GM19463 (cell line): ENCODE results near the gene TSPAN13.
"Not testable (repeated sequence)": the region's sequence is repeated elsewhere in the genome, so short reads cannot be mapped to it uniquely, and the experiment has no call there.

ENCODE experiments used
- ATAC-seq: cut with Tn5 transposase; IDR thresholded peaks from one replicate; pipeline ENCODE4 v1.9.1; 2021; ENCODE audit warnings: mild to moderate bottlenecking, moderate library complexity; ENCODE audit not compliant: unreplicated experiment

The TSPAN13 gene

DNA sequence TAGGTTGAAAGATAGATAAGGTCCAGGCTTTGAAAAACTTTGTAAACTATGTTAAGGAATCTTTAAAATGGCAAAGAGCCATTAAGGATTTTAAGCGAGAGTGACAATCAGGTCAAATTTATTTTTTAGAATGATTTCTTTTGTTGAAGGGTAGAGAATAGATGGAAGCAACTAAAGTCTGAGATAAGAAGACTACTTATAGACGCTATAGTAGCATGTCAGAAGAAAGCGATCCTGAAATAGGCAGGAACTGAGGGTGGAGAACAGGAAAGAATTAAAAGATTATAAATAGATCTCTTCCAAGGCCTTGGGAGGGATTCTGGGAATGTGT lies 13.0 kb upstream of the TSPAN13 start:
- no peak for ATAC-seq

DNA sequence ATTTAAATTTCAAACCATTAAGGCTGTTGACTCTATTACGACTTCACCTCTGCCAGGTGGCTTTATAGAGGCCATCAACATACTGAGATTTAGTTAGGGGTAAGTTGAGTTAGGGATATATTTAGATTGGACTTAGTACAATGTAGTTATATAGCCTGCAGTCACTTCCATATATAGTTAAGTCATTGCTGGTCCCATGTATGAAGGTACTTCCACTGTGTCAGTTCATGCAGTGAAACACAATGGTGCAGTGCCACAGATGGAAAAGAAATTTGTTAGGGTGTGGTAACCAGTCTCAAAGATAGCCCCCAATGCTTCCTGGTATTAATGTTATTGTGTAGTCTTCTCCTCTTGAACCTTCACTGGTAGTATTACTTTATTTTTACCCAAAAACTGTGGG lies 12.6 kb upstream of the TSPAN13 start:
- ATAC-seq: no peak

DNA sequence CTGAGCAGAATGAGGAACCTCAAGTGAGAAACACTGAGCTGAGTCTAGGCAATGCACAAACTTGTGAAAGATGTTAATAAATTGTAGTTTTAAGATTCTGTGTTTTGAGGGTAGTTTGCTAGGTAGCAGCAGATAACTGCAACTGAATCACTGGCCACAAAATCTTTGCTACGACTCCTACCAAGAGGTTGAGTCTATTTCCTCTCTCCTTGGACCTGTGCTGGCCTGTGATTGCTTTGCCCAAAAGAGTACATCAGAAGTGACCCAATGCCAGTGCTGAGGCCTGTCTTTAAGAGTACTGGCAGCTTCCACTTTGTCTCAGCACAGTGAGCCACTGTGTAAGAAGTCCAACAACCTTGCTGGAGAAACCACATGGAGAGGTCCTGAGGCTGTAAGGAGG lies 11.9 kb upstream of the TSPAN13 start:
- no peak for ATAC-seq

DNA sequence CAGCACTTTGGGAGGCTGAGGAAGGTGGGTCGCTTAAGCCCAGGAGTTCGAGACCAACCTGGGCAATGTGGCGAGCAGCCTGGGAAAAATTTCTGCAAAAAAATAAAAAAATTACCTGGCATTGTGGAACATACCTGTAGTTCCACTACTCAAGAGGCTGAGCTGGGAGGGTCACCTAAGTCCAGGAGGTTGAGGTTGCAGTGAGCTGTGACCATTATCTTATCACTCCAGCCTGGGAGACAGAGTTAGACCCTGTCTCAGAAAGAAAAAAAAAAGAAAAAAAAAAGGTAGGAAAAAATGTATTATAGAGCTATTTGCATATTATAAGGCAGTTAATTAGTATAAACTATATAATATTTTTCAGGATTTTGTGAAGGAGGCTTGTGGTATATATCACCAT lies 11.0 kb upstream of the TSPAN13 start:
- no peak for ATAC-seq

DNA sequence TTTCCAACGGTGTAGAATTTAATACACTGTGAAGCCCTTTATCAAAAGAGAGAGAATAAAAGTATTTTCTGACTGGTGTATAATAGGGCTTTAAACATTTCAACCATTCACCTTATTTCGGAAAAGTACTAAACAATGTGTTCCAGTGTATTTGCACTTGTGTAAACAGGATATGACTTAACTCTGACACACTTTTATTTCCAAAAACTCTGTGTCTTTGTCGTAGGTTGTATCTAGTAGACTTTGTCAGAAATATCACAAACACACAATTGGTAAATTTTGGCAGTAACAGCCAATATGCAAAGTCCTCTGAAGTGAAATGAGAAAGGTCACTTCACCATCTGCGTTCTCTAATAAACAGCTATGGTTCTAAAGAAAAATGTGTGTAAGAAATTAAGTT lies 10.3 kb upstream of the TSPAN13 start:
- ATAC-seq: no peak

DNA sequence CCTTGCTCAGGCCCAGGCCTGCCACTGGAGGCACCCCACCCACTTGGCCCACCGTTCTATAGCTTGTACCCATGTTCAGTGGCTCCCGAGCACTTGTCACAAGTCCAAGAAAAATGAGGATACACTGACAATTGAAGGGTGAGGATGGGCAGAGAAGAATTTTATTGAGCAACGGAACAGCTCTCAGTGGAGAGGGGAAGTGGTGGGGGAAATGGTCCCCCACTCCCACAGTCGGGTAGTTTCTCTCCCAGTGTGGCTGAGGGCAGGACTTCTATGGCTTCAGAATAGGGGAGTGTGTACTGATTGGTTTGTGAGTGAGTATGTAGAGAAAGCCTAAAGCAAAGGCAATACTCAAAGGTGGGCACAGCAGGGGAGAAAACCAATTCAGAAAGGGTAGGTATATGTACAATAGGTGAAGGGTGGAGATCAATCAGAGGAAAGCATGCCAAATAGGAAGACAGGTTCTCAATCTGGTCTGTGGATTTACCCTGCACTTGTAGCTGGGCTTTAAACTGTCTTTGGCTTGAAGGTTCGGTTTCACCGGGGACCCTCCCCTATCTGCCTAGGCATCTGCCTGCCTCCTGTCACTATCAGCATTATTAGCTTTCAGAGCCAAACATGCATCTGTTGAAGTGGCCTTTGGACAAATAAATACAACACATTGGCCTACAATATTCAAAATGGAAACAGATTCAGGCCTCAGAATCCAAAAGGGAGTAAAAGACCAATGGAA lies 8.9 kb upstream of the TSPAN13 start:
- ATAC-seq: no peak

DNA sequence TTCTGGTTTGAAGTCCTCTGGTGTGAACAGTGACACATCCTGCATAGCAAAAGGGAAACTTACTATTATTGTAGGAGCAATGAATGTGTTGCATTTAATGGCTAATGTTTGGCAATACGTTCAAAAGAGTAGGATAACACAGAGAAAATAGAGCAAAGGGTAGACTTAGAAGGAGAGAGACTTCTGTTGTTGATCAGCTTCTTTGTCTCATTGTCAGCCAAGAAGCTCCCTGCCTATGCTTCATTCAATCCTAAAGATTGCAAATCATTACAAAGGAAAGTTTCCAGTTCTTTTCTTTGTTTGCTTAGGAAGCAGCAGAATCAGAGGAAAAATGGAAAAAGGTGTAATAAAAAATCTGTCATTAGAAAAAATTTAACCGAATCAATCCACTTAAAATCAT lies 7.9 kb upstream of the TSPAN13 start:
- no peak for ATAC-seq

DNA sequence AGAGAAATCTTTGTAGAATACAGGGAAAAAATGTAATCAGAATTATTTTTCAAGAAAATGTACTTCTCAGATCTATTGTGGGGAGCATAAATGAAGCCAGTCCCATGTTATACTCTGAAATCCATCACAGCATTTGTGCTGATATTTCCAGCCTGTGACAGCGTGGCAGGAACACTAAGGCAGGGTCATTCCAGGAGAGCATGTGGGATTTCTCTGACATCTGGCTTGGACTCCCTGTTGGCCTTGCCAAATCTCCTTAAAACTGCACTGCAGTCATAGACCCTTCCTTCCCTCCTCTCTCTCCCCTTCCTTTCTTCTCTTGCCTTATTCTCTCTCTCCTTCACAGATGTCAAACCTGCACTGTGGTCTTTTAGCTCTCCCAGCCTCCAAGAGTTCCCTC lies 6.5 kb upstream of the TSPAN13 start:
- ATAC-seq: no peak

DNA sequence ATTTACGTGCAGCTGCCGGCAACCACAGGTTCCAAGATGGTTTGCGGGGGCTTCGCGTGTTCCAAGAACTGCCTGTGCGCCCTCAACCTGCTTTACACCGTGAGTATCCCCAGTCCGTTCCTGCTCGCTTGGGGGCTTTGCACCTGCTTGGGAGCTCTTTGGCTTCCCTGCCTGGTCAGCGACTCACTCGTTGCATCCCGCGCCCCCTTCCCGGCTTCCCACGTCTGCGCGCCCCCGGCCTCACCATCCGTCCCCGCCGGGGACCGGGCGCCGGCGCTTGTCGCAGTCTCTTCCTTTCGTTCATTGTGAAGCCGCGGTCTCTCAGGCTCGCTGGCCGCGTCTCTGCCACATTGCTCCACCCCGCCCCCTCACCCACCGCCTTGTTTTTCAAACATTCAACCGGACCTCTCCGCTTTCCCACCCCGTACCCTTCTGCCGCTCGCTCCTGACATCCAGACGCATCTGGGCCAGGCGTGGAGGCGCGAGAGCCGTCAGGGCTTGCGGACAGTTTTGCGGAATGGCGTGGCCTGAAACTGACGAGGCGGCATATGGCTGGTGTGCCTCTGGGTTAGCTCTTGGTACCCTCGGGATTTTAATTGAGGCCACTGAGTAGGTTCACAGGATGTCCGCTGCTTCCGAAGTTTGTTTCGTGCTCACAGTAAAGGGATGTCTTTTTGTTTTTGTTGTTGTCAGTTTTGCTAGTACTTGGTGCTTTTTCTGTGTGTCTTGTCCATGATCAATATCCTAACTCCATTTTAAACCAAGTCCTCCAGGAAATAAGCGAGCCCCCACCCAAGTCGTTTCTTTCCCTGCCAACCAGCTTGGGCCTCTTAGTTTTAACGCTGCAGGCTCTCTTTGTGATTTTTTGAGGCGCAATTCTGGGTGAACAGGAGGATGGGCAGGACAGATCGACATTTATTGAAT lies 639 bp downstream of the TSPAN13 start:
- peak; percentile 17 for ATAC-seq

DNA sequence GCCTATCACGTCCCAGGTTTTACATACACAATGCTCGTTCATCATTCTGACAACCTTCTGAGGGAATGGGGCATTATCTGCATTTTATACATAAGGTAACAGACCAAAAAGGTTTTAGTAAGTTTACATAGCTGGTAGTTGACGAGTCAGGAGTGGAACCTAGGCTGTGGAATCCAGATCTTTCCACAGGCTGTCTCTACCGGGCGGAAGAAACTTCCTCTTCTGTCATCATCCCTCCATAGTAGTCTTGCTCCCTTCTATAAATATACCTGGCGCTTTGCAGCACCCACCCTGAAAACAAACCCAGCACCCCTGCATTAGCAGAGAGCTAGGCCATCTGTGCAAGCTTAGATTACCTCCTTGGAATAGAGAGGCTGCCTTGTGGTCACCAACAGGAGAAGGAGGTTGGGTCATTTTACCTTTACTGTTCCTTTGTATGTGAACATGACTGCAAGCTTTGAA lies 1.3 kb downstream of the TSPAN13 start:
- no peak for ATAC-seq

DNA sequence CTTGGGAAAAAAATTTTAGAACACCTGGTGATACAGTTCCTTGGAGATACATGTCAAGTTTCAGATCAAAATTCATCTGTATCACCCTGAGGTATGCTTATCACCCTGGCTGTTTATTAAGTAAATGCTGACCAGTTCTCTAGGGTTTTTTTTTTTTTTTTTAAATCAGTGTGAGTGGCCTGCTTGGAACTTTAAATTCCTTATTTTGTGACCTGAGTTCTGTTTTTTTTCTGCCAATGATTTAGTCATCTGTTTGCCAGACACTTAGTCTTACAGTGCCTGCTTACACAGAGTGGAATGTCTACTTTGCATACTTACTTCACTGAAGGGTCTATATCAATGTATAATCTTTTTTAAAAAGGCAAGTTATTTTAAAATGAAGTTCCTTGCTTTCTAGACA lies 1.8 kb downstream of the TSPAN13 start:
- ATAC-seq: no peak

DNA sequence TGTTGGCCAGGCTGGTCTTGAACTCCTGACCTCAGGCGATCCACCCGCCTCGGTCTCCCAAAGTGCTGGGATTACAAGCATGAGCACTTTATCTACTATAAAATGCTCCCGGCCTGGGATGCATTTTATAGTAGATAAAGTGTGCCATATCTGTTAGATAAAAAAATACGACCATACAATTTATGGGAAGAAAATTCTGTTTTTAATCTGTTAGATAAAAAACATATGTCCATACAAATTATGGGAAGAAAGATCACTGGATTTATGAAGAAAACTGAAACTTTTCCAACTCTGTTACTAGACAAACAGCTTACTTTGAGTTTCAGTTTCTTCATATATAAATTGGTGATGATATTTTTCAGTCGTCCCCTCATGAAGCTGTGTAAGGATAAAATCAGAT lies 4.5 kb downstream of the TSPAN13 start:
- ATAC-seq: no peak

DNA sequence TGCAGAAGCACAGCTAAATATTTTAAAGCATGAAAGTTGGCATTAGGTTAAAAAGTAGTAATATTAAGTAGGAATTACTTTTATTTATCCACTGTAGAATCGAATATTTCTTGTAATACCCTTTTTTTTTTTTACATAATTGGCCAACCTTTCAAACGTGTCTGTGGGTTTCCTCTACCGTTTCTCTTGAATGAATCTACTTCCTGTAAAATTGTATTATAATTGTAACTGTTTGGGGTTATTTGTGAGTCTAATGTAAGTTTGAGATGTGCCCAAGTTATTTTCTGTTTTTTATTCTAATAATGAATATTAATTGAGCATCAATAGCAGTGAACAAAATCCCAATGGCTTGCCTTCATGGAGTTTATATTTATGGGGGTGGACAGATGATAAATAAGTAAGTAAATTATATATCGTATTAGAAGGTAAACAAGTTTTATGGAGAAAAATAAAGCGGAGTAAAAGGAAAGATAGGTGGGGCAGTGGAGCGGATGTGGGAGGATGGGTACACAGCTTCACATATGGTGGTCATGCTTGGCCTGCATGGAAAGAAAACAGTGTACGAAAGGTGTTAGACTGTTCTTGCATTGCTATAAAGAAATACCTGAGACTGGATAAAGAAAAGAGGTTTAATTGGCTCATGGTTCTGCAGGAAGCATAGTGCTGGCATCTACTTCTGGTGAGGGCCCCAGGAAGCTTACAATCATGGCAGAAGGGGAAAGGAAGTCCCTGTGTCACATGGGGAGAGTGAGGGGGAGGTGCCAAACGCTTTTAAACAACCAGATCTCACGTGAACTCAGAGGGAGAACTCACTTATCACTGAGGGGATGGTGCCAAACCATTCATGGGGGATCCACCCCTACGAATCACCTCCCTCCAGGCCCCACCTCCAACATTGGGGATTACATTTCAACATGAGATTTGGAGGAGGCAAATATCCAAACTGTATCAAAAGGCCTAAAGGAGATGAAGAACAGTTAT lies 5.4 kb downstream of the TSPAN13 start:
- no peak for ATAC-seq

DNA sequence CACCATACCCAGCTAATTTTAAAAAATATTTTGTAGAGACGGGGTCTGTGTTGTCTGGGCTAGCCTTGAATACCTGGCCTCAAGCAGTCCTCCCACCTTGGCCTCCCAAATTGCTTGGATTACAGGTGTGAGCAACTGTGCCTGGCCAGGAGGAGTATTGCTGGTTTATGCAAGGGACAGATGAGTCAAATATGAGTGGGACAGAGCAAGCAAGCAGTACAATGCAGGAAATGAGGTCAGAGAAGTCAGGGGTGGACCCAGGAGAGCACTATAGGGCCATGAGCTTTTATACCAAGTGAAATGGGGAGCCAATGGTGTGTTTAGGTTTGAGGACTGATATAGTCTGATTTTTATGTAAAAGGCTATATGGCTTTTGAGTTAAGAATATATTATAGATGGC lies 6.3 kb downstream of the TSPAN13 start:
- no peak for ATAC-seq

DNA sequence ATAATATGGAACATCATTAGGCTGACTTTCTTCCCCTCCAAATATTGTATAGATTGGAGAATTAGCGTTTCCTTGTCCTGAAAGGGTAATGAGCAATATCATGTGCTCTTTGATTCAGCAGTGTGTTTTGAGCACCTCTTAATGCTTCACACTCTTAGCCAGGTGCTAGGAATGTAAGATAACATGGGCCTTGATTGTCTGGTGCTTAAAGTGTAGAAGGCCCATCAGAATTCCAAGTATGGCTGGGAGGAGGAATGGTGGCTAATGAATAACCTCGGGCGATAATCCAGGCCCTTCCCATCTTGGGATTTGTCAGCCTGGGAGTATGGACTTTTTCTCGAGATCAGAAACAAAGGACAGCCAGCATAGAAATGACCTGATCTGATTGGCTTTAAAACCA lies 8.6 kb downstream of the TSPAN13 start:
- no peak for ATAC-seq

DNA sequence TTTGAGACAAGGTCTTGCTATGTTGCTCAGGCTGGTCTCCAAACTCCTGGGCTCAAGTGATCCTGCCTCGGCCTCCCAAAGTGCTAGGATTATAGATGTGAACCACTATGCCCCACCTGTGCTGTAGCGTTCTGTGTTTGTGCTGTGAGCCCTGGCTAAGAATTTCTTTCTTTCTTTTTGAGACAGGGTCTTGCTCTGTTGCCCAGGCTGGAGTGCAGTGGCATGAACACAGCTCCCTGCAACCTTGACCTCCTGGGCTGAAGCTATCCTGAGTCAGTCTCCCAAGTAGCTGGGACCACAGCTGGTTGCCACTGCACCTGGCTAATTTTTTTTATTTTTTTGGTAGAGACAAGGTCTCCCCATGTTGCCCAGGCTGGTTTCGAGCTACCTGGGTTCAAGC lies 11.4 kb downstream of the TSPAN13 start:
- no peak for ATAC-seq

DNA sequence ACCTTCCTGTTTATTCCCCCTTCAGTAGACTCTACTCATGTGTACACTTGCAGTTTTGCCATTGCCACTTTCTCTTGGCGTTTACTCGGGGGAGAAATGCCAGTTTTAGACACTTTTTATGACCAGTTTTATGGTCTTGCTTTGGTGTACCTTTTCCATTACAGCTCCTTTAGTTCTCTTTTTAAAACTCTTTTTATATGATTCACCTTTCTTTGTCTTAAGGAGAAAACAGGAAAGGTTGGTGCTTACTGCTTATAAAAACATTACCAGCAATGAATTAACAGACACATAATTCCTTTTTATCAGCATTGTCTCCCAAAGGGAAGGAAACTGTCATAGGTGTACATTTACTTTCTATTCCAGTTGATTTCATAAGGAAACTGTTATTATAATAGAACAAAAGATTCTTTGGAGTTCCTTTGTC lies 11.9 kb downstream of the TSPAN13 start:
- ATAC-seq: no peak

DNA sequence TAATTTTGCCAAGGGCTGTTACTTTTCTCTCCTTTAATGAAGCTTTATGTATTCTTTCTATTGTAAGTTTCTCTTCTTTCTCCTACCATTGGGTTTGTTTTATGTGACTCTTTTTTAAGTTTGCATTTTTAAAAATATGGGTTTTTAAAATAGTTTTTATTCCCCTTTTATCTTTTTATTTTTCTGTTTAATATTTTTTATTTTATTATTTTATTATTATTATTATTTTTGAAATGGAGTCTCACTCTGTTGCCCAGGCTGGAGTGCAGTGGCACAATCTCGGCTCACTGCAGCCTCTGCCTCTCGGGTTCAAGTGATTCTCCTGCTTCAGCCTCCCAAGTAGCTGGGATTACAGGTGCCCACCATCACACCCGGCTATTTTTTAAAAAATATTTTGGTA lies 16.4 kb downstream of the TSPAN13 start:
- not testable (repeated sequence) for ATAC-seq

DNA sequence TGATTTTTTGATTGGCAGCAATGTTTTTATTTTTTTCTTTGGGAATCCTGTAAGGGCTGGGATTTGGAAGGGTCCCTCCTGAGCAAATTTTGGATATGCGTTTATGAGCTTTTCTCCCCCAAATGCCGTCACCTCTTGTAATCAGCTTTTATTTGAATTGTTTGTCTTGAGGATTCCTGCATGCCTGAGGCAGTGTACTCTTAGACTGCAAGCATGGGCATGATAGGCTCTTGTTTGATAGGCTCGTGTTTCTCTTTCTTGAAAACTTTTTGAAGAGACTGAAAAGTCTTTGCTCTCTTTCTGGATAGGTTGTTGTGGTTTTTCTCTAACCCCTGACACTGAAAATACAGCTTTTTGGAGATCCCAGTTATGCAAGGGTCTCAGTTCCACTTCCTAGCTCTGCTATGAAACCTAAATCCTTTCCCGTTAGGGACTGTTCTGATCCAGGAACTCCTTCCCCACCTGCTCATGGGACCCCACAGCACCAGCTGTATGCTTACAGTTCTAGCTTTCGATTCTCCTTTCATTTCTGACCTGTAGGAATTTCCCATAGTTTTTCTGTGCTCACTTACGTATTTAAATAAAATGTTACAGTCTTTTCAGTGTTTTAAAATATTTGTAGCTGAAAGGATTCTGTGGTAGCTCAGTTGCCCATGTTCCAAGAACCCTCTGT lies 17.2 kb downstream of the TSPAN13 start:
- no peak for ATAC-seq

DNA sequence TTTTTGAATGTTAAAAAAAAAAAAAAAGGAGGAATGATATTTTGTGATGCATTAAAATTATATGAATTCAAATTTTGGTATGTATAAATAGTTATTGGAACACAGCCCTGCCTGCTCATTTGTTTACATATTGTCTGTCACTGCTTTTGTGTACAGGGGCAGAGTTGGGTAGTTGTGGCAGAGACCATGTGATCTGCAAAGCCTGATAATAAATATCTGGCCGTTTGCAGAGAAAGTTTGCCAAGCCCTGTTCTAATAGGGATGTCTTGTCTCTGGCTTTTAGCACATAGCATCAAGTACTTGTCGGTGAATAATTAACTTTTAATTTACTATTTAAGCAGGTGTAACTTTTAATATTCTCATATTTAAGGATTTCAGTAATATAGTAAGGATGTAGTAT lies 19.8 kb downstream of the TSPAN13 start:
- no peak for ATAC-seq

DNA sequence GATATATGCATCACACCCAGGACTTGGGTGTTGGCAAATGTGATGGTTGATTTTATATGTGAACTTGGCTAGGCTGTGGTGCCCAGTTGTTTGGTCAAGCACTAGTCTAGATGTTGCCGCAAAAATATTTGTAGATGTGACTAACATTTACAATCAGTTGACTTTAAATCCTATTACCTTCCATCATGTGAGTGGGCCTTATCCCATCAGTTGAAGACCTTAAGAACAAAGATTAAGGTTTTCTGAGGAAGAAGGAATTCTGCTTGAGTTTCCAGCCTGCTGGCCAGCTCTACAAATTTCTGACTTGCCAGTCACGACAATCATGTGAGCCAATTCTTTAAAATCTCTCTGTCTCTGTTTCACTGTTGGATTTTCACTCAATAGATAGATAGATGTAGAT lies 20.3 kb downstream of the TSPAN13 start:
- no peak for ATAC-seq
